GM12892 (cell line): ENCODE data around the gene RCL1.

Source experiments
- POLR2A ChIP-seq: IDR thresholded peaks from 2 replicates; pipeline ENCODE4 v1.6.1; 2011; ENCODE audit warnings: low read depth, low read length, control low read depth
- POLR2AphosphoS5 ChIP-seq: IDR thresholded peaks from 2 replicates; pipeline ENCODE4 v1.6.1; 2011; ENCODE audit warnings: low read depth, low read length, control low read depth

DNA sequence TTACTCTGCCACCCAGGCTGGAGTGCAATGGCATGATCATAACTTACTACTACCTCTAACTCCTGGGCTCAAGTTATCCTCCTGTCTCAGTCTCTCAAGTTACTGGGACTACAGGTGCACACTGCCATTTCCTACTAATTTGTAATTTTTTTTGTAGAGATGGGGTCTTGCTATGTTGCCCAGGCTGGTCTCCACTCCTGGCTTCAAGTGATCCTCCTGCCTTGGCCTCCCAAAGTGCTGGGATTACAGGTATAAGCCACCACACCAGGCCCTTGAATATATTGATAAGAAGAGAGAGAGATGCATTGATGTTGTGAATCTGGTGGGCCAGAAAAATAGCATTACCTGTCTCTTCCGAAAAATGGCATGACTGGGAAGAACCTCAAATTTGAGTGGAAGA lies 21.0 kb upstream of the RCL1 start:
- no peak for TF ChIP-seq POLR2A
- no peak for TF ChIP-seq POLR2AphosphoS5
